IMR-90 (cell line): ENCODE measurements around the gene STRN4. TPM values are rescaled to one million over a fixed set of nuclear protein-coding genes. Genes with fewer than 3 reads are reported as not detected.
"Not testable (repeated sequence)": the region's sequence is repeated elsewhere in the genome, so short reads cannot be mapped to it uniquely, and the experiment has no call there.

Experiments used
- ATAC-seq: fragments of 200-7000 bp; cut with Tn5 transposase; 2 replicates; pipeline ENCODE4 v1.9.1; 2020; ENCODE audit warnings: low read depth, mild to moderate bottlenecking, moderate library complexity
- BruUV-seq: library from RNA; stranded (reverse); fragments of 400-500 nt; replicated peaks from 2 replicates; lab custom pipeline; 2021; lab: Mats Ljungman, UMichigan
- CTCF ChIA-PET: fragments of 300-600 bp; formaldehyde crosslinking; extraction: SDS; loops from one replicate; lab custom pipeline; 2021; ENCODE audit warnings: antibody characterized with exemption; lab: Yijun Ruan, JAX
- POLR2A ChIA-PET: fragments of 300-600 bp; sonication (Branson Sonifier 250); formaldehyde crosslinking; loops from one replicate; lab custom pipeline; 2022; ENCODE audit warnings: antibody characterized with exemption; ENCODE audit not compliant: unreplicated experiment; lab: Charles Lee
- DNase-seq: peaks from one replicate; pipeline ENCODE4 v3.0.0; 2013
- H2AFZ ChIP-seq: replicated peaks from 2 replicates; pipeline ENCODE3; 2013; ENCODE audit warnings: low read length, mild to moderate bottlenecking; ENCODE audit not compliant: poor library complexity
- H2AK5ac ChIP-seq: 2 replicates; pipeline ENCODE4 v1.6.1; 2013; ENCODE audit warnings: low read depth, low read length, inconsistent platforms
- H2AK9ac ChIP-seq: replicated peaks from 2 replicates; pipeline ENCODE3; 2013; ENCODE audit warnings: mild to moderate bottlenecking, low read depth, low read length, moderate library complexity; ENCODE audit not compliant: poor library complexity
- H2BK120ac ChIP-seq: 2 replicates; pipeline ENCODE4 v1.6.1; 2013; ENCODE audit warnings: low read depth, low read length, inconsistent platforms
- H2BK15ac ChIP-seq: 3 replicates; pipeline ENCODE4 v1.6.1; 2013; ENCODE audit warnings: low read depth, low read length, inconsistent platforms
- H2BK20ac ChIP-seq: 2 replicates; pipeline ENCODE4 v1.6.1; 2013; ENCODE audit warnings: low read depth, mild to moderate bottlenecking, inconsistent platforms, low read length, moderate library complexity
- H2BK5ac ChIP-seq: 2 replicates; pipeline ENCODE4 v1.6.1; 2013; ENCODE audit warnings: mild to moderate bottlenecking, low read depth, low read length, inconsistent platforms; ENCODE audit not compliant: poor library complexity, severe bottlenecking
- H3K14ac ChIP-seq: replicated peaks from 2 replicates; pipeline ENCODE4 v1.6.1; 2013; ENCODE audit warnings: low read depth, low read length, inconsistent platforms
- H3K18ac ChIP-seq: 2 replicates; pipeline ENCODE4 v1.6.1; 2013; ENCODE audit warnings: low read depth, low read length, control low read depth
- H3K23ac ChIP-seq: 2 replicates; pipeline ENCODE4 v1.6.1; 2013; ENCODE audit warnings: low read depth, low read length, inconsistent platforms
- H3K27ac ChIP-seq: 2 replicates; pipeline ENCODE4 v1.5.1; 2013; ENCODE audit warnings: mild to moderate bottlenecking, control low read depth, low read length; ENCODE audit not compliant: insufficient read depth
- H3K27me3 ChIP-seq: 2 replicates; pipeline ENCODE4 v1.6.1; 2013; ENCODE audit warnings: low read length; ENCODE audit not compliant: control insufficient read depth, insufficient read depth
- H3K36me3 ChIP-seq: 2 replicates; pipeline ENCODE4 v1.6.1; 2013; ENCODE audit warnings: low read length, mixed read lengths; ENCODE audit not compliant: control insufficient read depth, insufficient read depth
- H3K4ac ChIP-seq: 2 replicates; pipeline ENCODE4 v1.6.1; 2013; ENCODE audit warnings: low read depth, low read length, inconsistent platforms
- H3K4me1 ChIP-seq: 2 replicates; pipeline ENCODE4 v1.6.1; 2013; ENCODE audit warnings: low read length, mixed read lengths; ENCODE audit not compliant: control insufficient read depth, insufficient read depth
- H3K4me2 ChIP-seq: 2 replicates; pipeline ENCODE4 v1.6.1; 2013; ENCODE audit warnings: low read depth, mild to moderate bottlenecking, control low read depth, low read length, moderate library complexity
- H3K4me3 ChIP-seq: 2 replicates; pipeline ENCODE4 v1.5.1; 2013; ENCODE audit warnings: low read depth, mild to moderate bottlenecking, control low read depth, low read length, moderate library complexity; ENCODE audit not compliant: insufficient read depth
- H3K56ac ChIP-seq: 2 replicates; pipeline ENCODE4 v1.6.1; 2013; ENCODE audit warnings: low read length, inconsistent platforms; ENCODE audit not compliant: insufficient read depth; ENCODE audit errors: extremely low read depth
- H3K79me1 ChIP-seq, 2 experiments: 2 replicates each; pipeline ENCODE4 v1.6.1; 2013; ENCODE audit warnings: low read length in 2 of 2, inconsistent platforms in 1 of 2, low read depth in 1 of 2
- H3K9ac ChIP-seq: 2 replicates; pipeline ENCODE4 v1.6.1; 2013; ENCODE audit warnings: low read depth, low read length, control low read depth
- H3K9me1 ChIP-seq: 2 replicates; pipeline ENCODE4 v1.6.1; 2013; ENCODE audit warnings: low read length, inconsistent platforms; ENCODE audit not compliant: insufficient read depth
- H3K9me3 ChIP-seq: 2 replicates; pipeline ENCODE4 v1.6.1; 2013; ENCODE audit warnings: low read length; ENCODE audit not compliant: control insufficient read depth, insufficient read depth
- H4K20me1 ChIP-seq: 2 replicates; pipeline ENCODE4 v1.6.1; 2013; ENCODE audit warnings: low read length, inconsistent platforms; ENCODE audit not compliant: insufficient read depth
- H4K5ac ChIP-seq: 2 replicates; pipeline ENCODE4 v1.6.1; 2013; ENCODE audit warnings: mild to moderate bottlenecking, low read depth, low read length, control low read depth
- H4K8ac ChIP-seq, 2 experiments: 2 replicates each; pipeline ENCODE4 v1.6.1; 2013; ENCODE audit warnings: low read depth in 2 of 2, low read length in 2 of 2, control low read depth in 1 of 2, inconsistent platforms in 1 of 2
- H4K91ac ChIP-seq: 2 replicates; pipeline ENCODE4 v1.6.1; 2013; ENCODE audit warnings: low read depth, low read length, inconsistent platforms; ENCODE audit not compliant: insufficient read depth
- CEBPB ChIP-seq: IDR thresholded peaks from 2 replicates; pipeline ENCODE4 v1.6.1; 2012; ENCODE audit warnings: low read depth, low read length, improper control_type of control experiment
- SMC3 ChIP-seq: fragments of 150-350 bp; IDR thresholded peaks from 2 replicates; pipeline ENCODE4 v1.6.1; 2016; ENCODE audit warnings: low read depth, mild to moderate bottlenecking, antibody characterized with exemption, low read length, moderate library complexity
- WGBS, 2 experiments: methylation state at CpG; one replicate each; pipeline versions ENCODE4 v1.1.5 to v1.1.7; 2013; ENCODE audit warnings: missing lambda C conversion rate in 2 of 2; ENCODE audit not compliant: insufficient read length in 1 of 2; ENCODE audit errors: extremely low coverage in 2 of 2; 5-methylcytosine and 5-hydroxymethylcytosine counted together
- dilution Hi-C: fragments of 300-500 bp; cut with HindIII; formaldehyde crosslinking; loops from one replicate; pipeline ENCODE4 v1.14.3; 2018; ENCODE audit warnings: low sequenced_read_pairs; ENCODE audit not compliant: unreplicated experiment
- in situ Hi-C: fragments of 300-500 bp; cut with MboI; formaldehyde crosslinking; loops from 3 replicates; pipeline ENCODE4 v1.14.3; 2019; ENCODE audit warnings: low sequenced_read_pairs, inconsistent platforms, mixed read lengths
- intact Hi-C: fragments of 100-400 bp; cut with micrococcal nuclease; formaldehyde crosslinking; loops from 2 replicates; pipeline ENCODE4 v1.10.0; 2022
- polyA plus RNA-seq, 3 experiments: library from polyadenylated mRNA; depleted of rRNA; stranded (reverse); fragments of >200 nt; gene quantifications; 2 replicates each; pipeline ENCODE4 v1.2.3, GENCODE V29; 2012; ENCODE audit warnings: low replicate concordance in 1 of 3
- total RNA-seq: library from RNA; depleted of rRNA; stranded (reverse); fragments of >200 nt; gene quantifications from 2 replicates; pipeline ENCODE4 v1.2.3, GENCODE V29; 2012

The STRN4 gene
- total and polyA plus RNA-seq, 2 of the 4 experiments (the other 2 are of a cell fraction): 36.7 to 112 TPM

DNA sequence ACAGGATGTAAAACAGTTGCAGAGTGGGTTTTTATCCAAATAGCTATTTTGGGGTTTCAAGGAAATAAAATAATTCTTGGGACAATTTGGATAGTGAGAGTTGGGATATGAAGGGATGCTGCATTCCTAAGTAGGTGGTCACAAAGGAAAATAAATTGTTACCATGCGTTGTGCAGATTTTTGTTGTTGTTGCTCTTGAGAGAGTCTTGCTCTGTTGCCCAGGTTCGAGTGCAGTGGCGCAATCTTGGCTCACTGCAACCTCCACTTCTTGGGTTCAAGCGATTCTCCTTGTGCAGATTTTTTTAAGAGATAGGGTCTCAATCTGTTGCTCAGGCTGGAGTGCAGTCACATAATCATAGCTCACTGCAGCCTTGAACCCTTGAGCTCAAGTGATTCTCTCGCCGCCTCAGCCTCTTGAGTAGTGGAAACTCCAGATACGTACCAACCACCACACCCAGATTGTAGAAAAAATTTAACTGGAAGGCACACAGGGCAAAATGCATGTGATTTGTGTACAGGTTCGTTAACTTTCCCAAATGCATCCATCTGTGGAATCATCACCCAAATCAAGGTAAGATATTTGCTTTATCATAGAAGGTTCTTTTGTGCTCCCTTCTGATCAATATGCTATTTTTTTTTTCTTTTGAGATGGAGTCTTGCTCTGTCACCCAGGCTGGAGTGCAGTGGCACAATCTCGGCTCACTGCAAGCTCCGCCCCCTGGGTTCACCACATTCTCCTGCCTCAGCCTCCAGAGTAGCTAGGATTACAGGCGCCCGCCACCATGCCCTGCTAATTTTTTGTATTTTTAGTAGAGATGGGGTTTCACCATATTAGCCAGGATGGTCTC is 26.1 kb upstream of the STRN4 start:
- DNase-seq: no peak
- in situ Hi-C loops: no loop called here

GRCh38 chr19:46768746-46769145 is 22.5 kb upstream of the STRN4 start:
- H2AK9ac ChIP-seq, H3K18ac ChIP-seq, H3K9ac ChIP-seq, intact Hi-C loops, H4K20me1 ChIP-seq, H3K79me1 ChIP-seq, H3K4me3 ChIP-seq, ATAC-seq, H2AK5ac ChIP-seq, H2AFZ ChIP-seq, H3K14ac ChIP-seq, H3K9me3 ChIP-seq, H3K4ac ChIP-seq, DNase-seq, in situ Hi-C loops, BruUV-seq, H4K91ac ChIP-seq, H3K27ac ChIP-seq, H3K56ac ChIP-seq, H2BK5ac ChIP-seq, H3K9me1 ChIP-seq, H3K4me1 ChIP-seq, H3K23ac ChIP-seq, dilution Hi-C loops, H2BK15ac ChIP-seq, H4K5ac ChIP-seq, H3K27me3 ChIP-seq, H4K8ac ChIP-seq, H3K4me2 ChIP-seq, POLR2A ChIA-PET, H2BK20ac ChIP-seq, H2BK120ac ChIP-seq, H3K36me3 ChIP-seq: not testable (repeated sequence)
- WGBS, 2 experiments: no CpG with 5 or more reads among the region's 4 CpGs
- CTCF ChIA-PET: interaction anchor here (1.1 kb wide), 1 partner anchor 72 kb away, joined by 3 read pairs; no protein-coding TSS in a partner anchor

More for the DNA sequence above, 26.1 kb upstream of the STRN4 start:
- no peak overlapping the region for H2AK5ac ChIP-seq
- no peak for TF ChIP-seq SMC3
- peak; percentile 47 for TF ChIP-seq CEBPB
- BruUV-seq: no TSS peak
- H2AK9ac ChIP-seq: no peak overlapping the region
- H4K91ac ChIP-seq: no peak overlapping the region
- H3K9me3 ChIP-seq: no peaks in the 10 kb centered on the region
- H3K27ac ChIP-seq: no peak overlapping the region
- H2BK5ac ChIP-seq: no peak overlapping the region
- H2AFZ ChIP-seq: no peak overlapping the region
- intact Hi-C loops: no loop called here
- no peak overlapping the region for H3K9ac ChIP-seq
- no peak overlapping the region for H2BK15ac ChIP-seq
- H3K4ac ChIP-seq: no peak overlapping the region
- H3K4me2 ChIP-seq: no peak overlapping the region
- peaks cover 32% of the 10 kb centered on the region for H3K36me3 ChIP-seq
- dilution Hi-C loops: no loop called here
- H2BK20ac ChIP-seq: no peak overlapping the region
- H3K79me1 ChIP-seq: peaks cover 14 to 23% of the 10 kb centered on the region in 2 experiments
- ATAC-seq: peak; percentile 18; the same call in 1 of the 2 replicates
- H4K20me1 ChIP-seq: peaks cover 37% of the 10 kb centered on the region
- H3K14ac ChIP-seq: no peak overlapping the region
- H3K18ac ChIP-seq: no peak overlapping the region
- H3K4me1 ChIP-seq: peaks cover 2% of the 10 kb centered on the region; the same call in 1 of the 2 replicates
- H3K4me3 ChIP-seq: no peak overlapping the region
- H2BK120ac ChIP-seq: no peak overlapping the region
- no peak overlapping the region for H3K56ac ChIP-seq
- H3K27me3 ChIP-seq: no peaks in the 10 kb centered on the region
- WGBS, 2 experiments: 79% methylated on average over 3 of the region's 12 CpGs; no CpG with 5 or more reads in 1 of the 2 experiments
- POLR2A ChIA-PET: interaction anchor here (0.7 kb wide), 1 partner anchor 21 kb away, joined by 4 read pairs; no protein-coding TSS in a partner anchor
- CTCF ChIA-PET: no interaction called here
- H3K9me1 ChIP-seq: no peaks in the 10 kb centered on the region; the same call in 1 of the 2 replicates
- no peak overlapping the region for H4K5ac ChIP-seq
- no peak overlapping the region for H4K8ac ChIP-seq
- no peak overlapping the region for H3K23ac ChIP-seq
